BLaER1 treated with 17β-estradiol and CSF1 and Interleukin-3, amounts not matched to agents 10 nM and 100 nM (cell line): ENCODE measurements around the gene CMPK1.

Source experiments
- H3K27ac ChIP-seq, 11 experiments: shearing (Covaris generic); formaldehyde crosslinking; 2 replicates each; pipeline ENCODE4 v1.8.1; 2022
- H3K27me3 ChIP-seq, 11 experiments: shearing (Covaris generic); formaldehyde crosslinking; 2 replicates each; pipeline ENCODE4 v1.8.1; 2022
- H3K36me3 ChIP-seq, 11 experiments: shearing (Covaris generic); formaldehyde crosslinking; 2 replicates each; pipeline ENCODE4 v1.8.1; 2022
- H3K4me1 ChIP-seq, 10 experiments: shearing (Covaris generic); formaldehyde crosslinking; 2 replicates each; pipeline ENCODE4 v1.8.1; 2022
- H3K4me2 ChIP-seq, 11 experiments: shearing (Covaris generic); formaldehyde crosslinking; 2 replicates each; pipeline ENCODE4 v1.8.1; 2022
- H3K4me3 ChIP-seq, 10 experiments: shearing (Covaris generic); formaldehyde crosslinking; 2 replicates each; pipeline ENCODE4 v1.8.1; 2022
- H3K9ac ChIP-seq, 11 experiments: shearing (Covaris generic); formaldehyde crosslinking; 2 replicates each; pipeline ENCODE4 v1.8.1; 2022
- H3K9me3 ChIP-seq, 11 experiments: shearing (Covaris generic); formaldehyde crosslinking; replicated peaks in 1 of 11; 2 replicates each; pipeline ENCODE4 v1.8.1; 2022
- H4K20me1 ChIP-seq, 11 experiments: shearing (Covaris generic); formaldehyde crosslinking; 2 replicates each; pipeline ENCODE4 v1.8.1; 2022
- Cebpa-rat ChIP-seq, 11 experiments: shearing (Covaris generic); IDR thresholded peaks; 2 replicates each; pipeline ENCODE4 v1.8.1; 2022

The CMPK1 gene

GRCh38 chr1:47396671-47397196 lies 63.1 kb downstream of the CMPK1 start:
- 0 out of 22 replicates have a peak, but pooled peaks cover 0 to 4% (median 0%) of the 10 kb centered on the region in 11 experiments for H4K20me1 ChIP-seq
- H3K27me3 ChIP-seq: no peaks in the 10 kb centered on the region

GRCh38 chr1:47399138-47399845 lies 65.7 kb downstream of the CMPK1 start:
- H4K20me1 ChIP-seq: 0 out of 22 replicates have a peak, but pooled peaks cover 0 to 4% (median 0%) of the 10 kb centered on the region in 11 experiments
- H3K27ac ChIP-seq: no peak overlapping the region
- no peaks in the 10 kb centered on the region for H3K9me3 ChIP-seq
- peaks cover 0 to 4% (median 0%) of the 10 kb centered on the region in 10 experiments; a peak in 1 of 20 replicates for H3K4me1 ChIP-seq
- TF ChIP-seq Cebpa-rat (IDR thresholded peaks at IDR 0.05): no peak
- no peak overlapping the region for H3K9ac ChIP-seq
- H3K36me3 ChIP-seq: no peaks in the 10 kb centered on the region
- no peak overlapping the region for H3K4me2 ChIP-seq
- H3K4me3 ChIP-seq: no peak overlapping the region
- no peaks in the 10 kb centered on the region for H3K27me3 ChIP-seq

More at GRCh38 chr1:47396671-47397196, 63.1 kb downstream of the CMPK1 start:
- H3K4me3 ChIP-seq: no peak overlapping the region
- no peak overlapping the region for H3K27ac ChIP-seq
- no peaks in the 10 kb centered on the region for H3K4me1 ChIP-seq
- no peak overlapping the region for H3K4me2 ChIP-seq
- no peak for TF ChIP-seq Cebpa-rat (IDR thresholded peaks at IDR 0.05)
- no peaks in the 10 kb centered on the region for H3K9me3 ChIP-seq
- no peaks in the 10 kb centered on the region for H3K36me3 ChIP-seq
- H3K9ac ChIP-seq: no peak overlapping the region

GRCh38 chr1:47399846-47400155 lies 66.2 kb downstream of the CMPK1 start:
- H3K27ac ChIP-seq: no peak overlapping the region
- 0 out of 22 replicates have a peak, but pooled peaks cover 0 to 4% (median 0%) of the 10 kb centered on the region in 11 experiments for H4K20me1 ChIP-seq
- no peak overlapping the region for H3K9ac ChIP-seq
- H3K4me1 ChIP-seq: peaks cover 0 to 4% (median 0%) of the 10 kb centered on the region in 10 experiments; a peak in 1 of 20 replicates
- no peaks in the 10 kb centered on the region for H3K36me3 ChIP-seq
- H3K4me2 ChIP-seq: no peak overlapping the region
- no peak for TF ChIP-seq Cebpa-rat (IDR thresholded peaks at IDR 0.05)
- no peak overlapping the region for H3K4me3 ChIP-seq
- no peaks in the 10 kb centered on the region for H3K9me3 ChIP-seq
- no peaks in the 10 kb centered on the region for H3K27me3 ChIP-seq

- Histone ChIP-seq H3K27me3 (no peaks in the 10 kb centered on the region), H3K36me3 (no peaks in the 10 kb centered on the region), H3K4me1 (peaks cover 0 to 14% (median 0%) of the 10 kb centered on the region in 10 experiments; a peak in 4 of 20 replicates), H3K9me3 (no peaks in the 10 kb centered on the region), H3K4me2 (no peak overlapping the region), H3K9ac (no peak overlapping the region), H3K4me3 (no peak overlapping the region), H3K27ac (no peak overlapping the region), H4K20me1 (0 out of 22 replicates have a peak, but pooled peaks cover 0 to 4% (median 0%) of the 10 kb centered on the region in 11 experiments)
- TF ChIP-seq Cebpa-rat (IDR thresholded peaks at IDR 0.05): no peak
These were observed 68.2 kb downstream of the CMPK1 start for GRCh38 chr1:47401761-47402160.

- Histone ChIP-seq H3K36me3 (no peaks in the 10 kb centered on the region), H3K9me3 (no peaks in the 10 kb centered on the region), H3K4me1 (peaks cover 0 to 14% (median 0%) of the 10 kb centered on the region in 10 experiments; a peak in 4 of 20 replicates), H3K27me3 (no peaks in the 10 kb centered on the region), H3K4me2 (no peak overlapping the region), H4K20me1 (0 out of 22 replicates have a peak, but pooled peaks cover 0 to 4% (median 0%) of the 10 kb centered on the region in 11 experiments), H3K9ac (no peak overlapping the region), H3K27ac (no peak overlapping the region), H3K4me3 (no peak overlapping the region)
- no peak for TF ChIP-seq Cebpa-rat (IDR thresholded peaks at IDR 0.05)
These were observed 69.0 kb downstream of the CMPK1 start for GRCh38 chr1:47402591-47402990.

- no peaks in the 10 kb centered on the region for H3K36me3 ChIP-seq
- H3K27ac ChIP-seq: no peak overlapping the region
- no peaks in the 10 kb centered on the region for H3K9me3 ChIP-seq
- H3K27me3 ChIP-seq: no peaks in the 10 kb centered on the region
- peak overlapping the region in 1 of 11 experiments; percentile 36; a peak in 2 of 22 replicates for H3K4me2 ChIP-seq
- peaks cover 0 to 19% (median 0%) of the 10 kb centered on the region in 10 experiments; a peak in 6 of 20 replicates for H3K4me1 ChIP-seq
- 0 out of 22 replicates have a peak, but pooled peaks cover 0 to 4% (median 0%) of the 10 kb centered on the region in 11 experiments for H4K20me1 ChIP-seq
- no peak overlapping the region for H3K9ac ChIP-seq
- H3K4me3 ChIP-seq: no peak overlapping the region
- no peak for TF ChIP-seq Cebpa-rat (IDR thresholded peaks at IDR 0.05)
These were observed 69.8 kb downstream of the CMPK1 start for GRCh38 chr1:47403321-47403910.

DNA sequence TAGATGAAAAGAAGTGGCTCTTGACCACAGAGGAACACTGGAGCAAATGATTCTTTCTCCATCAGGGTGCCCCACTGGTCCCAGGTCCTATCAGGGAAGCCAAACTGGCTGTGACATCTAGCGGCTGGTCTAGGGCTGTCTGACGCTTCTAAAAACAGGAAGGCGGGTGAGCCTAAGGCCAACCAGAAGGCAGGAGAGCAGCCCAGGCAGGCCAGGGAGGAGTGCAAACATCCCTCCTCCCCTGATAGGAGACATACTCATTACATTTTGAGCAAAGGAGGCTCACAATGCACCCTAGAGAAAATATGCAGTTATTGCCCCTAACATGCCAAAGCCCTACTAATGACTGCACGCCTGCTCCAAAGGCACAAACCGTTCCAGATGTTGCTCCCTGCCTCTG lies 72.1 kb downstream of the CMPK1 start:
- Histone ChIP-seq H4K20me1 (peaks cover 0 to 4% (median 0%) of the 10 kb centered on the region in 11 experiments; a peak in 1 of 22 replicates), H3K4me3 (no peak overlapping the region), H3K36me3 (no peaks in the 10 kb centered on the region), H3K27me3 (no peaks in the 10 kb centered on the region), H3K9me3 (no peaks in the 10 kb centered on the region), H3K27ac (no peak overlapping the region), H3K4me1 (peaks cover 0 to 30% (median 0%) of the 10 kb centered on the region in 10 experiments; a peak in 6 of 20 replicates), H3K4me2 (peak overlapping the region in 2 of 11 experiments; percentile 35 to 65; a peak in 4 of 22 replicates), H3K9ac (no peak overlapping the region)
- TF ChIP-seq Cebpa-rat (IDR thresholded peaks at IDR 0.05): no peak

DNA sequence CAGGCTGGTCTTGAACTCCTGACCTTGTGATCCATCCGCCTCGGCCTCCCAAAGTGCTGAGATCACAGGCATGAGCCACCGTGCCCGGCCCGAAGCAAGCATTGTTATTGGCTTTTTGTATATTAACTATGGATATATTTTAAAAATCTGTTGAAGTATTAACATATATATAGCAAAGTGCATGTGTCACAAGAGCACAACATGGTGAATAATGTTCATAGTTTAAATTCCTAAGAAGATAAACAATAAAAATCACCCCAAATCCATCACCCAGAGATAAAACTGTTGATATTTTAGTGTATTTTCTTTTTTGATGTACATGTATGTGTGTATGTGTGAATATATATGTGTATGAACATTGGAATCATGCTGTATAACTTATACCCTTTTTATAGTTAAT lies 73.4 kb downstream of the CMPK1 start:
- H3K9me3 ChIP-seq: no peaks in the 10 kb centered on the region
- no peak overlapping the region for H3K4me2 ChIP-seq
- no peaks in the 10 kb centered on the region for H3K27me3 ChIP-seq

DNA sequence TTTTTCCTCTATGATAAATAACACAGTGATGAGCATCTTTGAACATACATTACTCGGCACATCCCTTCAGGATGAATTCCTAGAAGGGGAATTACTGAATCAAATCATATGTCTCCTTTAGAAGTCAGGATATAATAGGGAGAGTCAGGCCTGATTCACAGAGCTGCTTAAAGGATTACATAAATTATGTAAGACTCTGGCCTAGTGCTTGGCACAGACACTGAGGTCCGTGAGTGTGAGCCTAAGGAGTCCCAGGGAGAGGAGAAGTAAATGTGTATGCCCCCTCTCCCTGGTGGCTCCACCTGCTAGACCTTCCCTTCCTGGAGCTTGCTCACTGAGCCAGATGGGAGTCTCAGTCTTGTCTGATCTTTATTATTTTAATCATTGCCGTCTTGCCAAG lies 73.9 kb downstream of the CMPK1 start:
- H3K4me1 ChIP-seq: peaks cover 0 to 45% (median 2%) of the 10 kb centered on the region in 10 experiments; a peak in 7 of 20 replicates
- no peaks in the 10 kb centered on the region for H3K36me3 ChIP-seq
- no peaks in the 10 kb centered on the region; a peak in 2 of 22 replicates for H4K20me1 ChIP-seq
- H3K4me2 ChIP-seq: no peak overlapping the region
- no peak overlapping the region for H3K27ac ChIP-seq
- H3K9ac ChIP-seq: no peak overlapping the region
- H3K9me3 ChIP-seq: no peaks in the 10 kb centered on the region
- H3K27me3 ChIP-seq: no peaks in the 10 kb centered on the region
- H3K4me3 ChIP-seq: no peak overlapping the region
- TF ChIP-seq Cebpa-rat (IDR thresholded peaks at IDR 0.05): no peak

More for the DNA sequence above, 73.4 kb downstream of the CMPK1 start:
- no peaks in the 10 kb centered on the region; a peak in 2 of 22 replicates for H4K20me1 ChIP-seq
- H3K27ac ChIP-seq: no peak overlapping the region
- no peak for TF ChIP-seq Cebpa-rat (IDR thresholded peaks at IDR 0.05)
- no peaks in the 10 kb centered on the region for H3K36me3 ChIP-seq
- H3K4me1 ChIP-seq: peaks cover 0 to 42% (median 2%) of the 10 kb centered on the region in 10 experiments; a peak in 7 of 20 replicates
- H3K9ac ChIP-seq: no peak overlapping the region
- no peak overlapping the region for H3K4me3 ChIP-seq
